Measurements from ENCODE around the gene SRPRB.

The SRPRB gene

DNA sequence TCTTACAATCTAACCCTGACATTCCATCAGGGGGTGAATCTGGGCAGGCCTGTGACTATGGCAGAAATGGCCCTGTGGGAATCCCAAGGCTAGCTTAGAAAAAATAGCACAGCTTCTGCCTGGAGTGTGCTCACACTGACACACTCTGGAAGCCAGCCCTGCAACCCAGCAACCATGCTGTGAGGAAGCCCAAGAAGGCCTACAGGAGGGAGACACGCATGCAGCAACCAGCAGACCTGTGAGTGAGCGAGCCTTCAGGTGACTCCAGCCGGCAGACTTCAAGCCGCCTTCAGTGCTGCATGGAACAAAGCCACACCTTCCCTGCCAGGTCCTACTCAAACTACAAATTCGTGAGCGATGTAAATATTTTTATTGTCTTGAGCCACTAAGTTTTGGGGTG, 64.0 kb downstream of the SRPRB start:
- peaks cover 6% of the 10 kb centered on the region for H3K36me3 Mint-ChIP-seq (ENCODE audit: low read depth)
- TF ChIP-seq, protein P1, sequence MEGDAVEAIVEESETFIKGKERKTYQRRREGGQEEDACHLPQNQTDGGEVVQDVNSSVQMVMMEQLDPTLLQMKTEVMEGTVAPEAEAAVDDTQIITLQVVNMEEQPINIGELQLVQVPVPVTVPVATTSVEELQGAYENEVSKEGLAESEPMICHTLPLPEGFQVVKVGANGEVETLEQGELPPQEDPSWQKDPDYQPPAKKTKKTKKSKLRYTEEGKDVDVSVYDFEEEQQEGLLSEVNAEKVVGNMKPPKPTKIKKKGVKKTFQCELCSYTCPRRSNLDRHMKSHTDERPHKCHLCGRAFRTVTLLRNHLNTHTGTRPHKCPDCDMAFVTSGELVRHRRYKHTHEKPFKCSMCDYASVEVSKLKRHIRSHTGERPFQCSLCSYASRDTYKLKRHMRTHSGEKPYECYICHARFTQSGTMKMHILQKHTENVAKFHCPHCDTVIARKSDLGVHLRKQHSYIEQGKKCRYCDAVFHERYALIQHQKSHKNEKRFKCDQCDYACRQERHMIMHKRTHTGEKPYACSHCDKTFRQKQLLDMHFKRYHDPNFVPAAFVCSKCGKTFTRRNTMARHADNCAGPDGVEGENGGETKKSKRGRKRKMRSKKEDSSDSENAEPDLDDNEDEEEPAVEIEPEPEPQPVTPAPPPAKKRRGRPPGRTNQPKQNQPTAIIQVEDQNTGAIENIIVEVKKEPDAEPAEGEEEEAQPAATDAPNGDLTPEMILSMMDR (IDR thresholded peaks at IDR 0.05; ENCODE audit: unreplicated experiment in 3 of 3) = no peak
- H3K9me3 Mint-ChIP-seq = no peaks in the 10 kb centered on the region
- H3K4me1 Mint-ChIP-seq = peaks cover 13% of the 10 kb centered on the region
- no peak overlapping the region for H3K4me3 Mint-ChIP-seq
- H3K27ac Mint-ChIP-seq = no peak overlapping the region
- peaks cover 13% of the 10 kb centered on the region for H3K27me3 Mint-ChIP-seq (ENCODE audit: low read depth)

GRCh38 chr3:133870822-133871221, 65.2 kb downstream of the SRPRB start:
- no peak overlapping the region for H3K27ac Mint-ChIP-seq
- H3K27me3 Mint-ChIP-seq (ENCODE audit: low read depth) = peaks cover 13% of the 10 kb centered on the region
- TF ChIP-seq, protein P1 (IDR thresholded peaks at IDR 0.05; ENCODE audit: unreplicated experiment in 3 of 3) = no peak
- peaks cover 6% of the 10 kb centered on the region for H3K36me3 Mint-ChIP-seq (ENCODE audit: low read depth)
- no peak overlapping the region for H3K4me3 Mint-ChIP-seq
- peaks cover 7% of the 10 kb centered on the region for H3K4me1 Mint-ChIP-seq
- no peaks in the 10 kb centered on the region for H3K9me3 Mint-ChIP-seq

All from nephron (organoid).